GM21390 (cell line): Measurements from ENCODE around the gene PDPK1.
"Not testable (repeated sequence)": the region's sequence is repeated elsewhere in the genome, so short reads cannot be mapped to it uniquely, and the experiment has no call there.

Experiments
- ATAC-seq: cut with Tn5 transposase; IDR thresholded peaks from one replicate; pipeline ENCODE4 v1.9.1; 2021; ENCODE audit not compliant: unreplicated experiment

Gene PDPK1

DNA sequence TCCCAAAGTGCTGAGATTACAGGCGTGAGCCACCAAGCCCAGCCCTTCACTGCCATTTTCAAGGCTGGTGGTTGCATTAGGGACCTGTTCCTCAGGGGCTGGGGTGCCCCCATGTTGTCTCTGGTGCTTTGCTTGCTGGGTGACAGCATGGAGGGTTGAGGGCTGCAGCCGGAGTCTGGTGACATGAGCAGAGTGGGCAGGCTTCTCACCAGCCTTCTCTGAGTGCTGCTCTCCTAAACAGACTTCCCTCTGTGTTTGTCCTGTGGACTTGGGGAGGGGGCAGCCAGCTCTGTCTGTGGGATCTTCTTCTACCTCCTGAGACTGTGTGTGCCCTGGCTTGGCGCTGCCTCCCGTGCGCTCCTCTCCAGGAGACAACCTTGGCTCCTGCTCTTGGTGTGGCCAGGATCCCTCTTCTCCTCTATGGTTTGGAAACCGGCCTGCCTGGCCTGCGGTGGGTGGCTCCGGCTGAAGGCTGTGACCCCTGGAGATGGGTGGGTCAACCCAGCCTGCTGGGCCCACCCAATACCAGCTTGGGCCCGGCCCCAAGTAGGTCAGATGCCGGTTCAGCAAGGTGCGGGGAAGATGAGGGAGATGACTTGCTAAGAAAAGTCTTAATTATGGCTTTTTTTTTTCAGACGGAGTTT lies 72.1 kb downstream of the PDPK1 start:
- ATAC-seq = no peak

DNA sequence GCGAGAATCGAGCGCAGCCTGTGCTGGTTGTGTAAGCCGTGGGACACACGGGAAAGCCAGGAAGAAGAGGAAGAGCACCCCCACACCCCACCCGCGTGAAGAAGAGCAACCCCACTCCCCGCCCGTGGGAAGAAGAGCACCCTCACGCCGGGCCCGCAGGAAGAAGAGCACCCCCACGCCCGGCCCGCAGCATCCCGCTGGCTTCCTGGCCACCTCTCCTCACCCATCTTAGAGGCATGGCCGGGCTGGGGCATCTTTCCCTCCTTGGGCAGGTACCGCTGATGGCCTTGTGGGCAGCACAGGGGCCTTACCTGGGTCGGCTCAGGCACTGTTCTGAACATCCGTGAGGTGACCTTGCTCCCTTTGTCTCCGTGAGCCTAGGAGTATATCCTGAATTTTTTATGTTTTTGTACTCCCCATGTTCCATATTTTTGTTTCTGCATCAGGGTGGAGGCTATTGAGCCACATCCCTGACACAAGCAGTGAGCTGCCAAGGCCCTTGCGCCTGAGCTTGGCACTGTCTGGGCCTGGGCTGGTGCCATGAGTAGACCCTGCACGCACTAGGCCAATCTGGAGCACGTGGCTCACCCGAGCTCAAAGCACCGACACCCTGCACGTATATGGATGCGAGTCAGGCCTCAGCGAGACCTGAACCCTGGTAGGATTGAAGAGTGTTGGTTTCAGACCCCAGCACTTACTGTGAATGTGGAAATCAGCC lies 73.1 kb downstream of the PDPK1 start:
- ATAC-seq = no peak

DNA sequence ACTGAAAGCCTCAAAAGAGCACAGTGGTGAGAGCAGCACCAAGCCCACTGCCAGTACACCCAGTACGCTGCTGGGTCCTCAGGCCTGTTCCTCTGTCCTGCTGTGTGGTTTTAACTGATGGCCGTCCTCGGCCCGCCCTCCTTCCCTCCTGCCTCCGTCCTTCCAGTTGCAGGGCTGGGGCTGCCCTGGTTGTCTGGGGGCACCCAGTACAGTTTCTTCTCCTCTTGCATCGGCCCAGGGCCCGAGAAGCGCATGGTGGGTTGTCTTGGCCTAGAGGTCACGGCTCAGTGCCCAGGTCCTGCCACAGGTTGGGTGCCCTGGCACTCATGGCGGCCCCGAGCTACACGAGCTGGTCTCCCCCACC lies 73.7 kb downstream of the PDPK1 start:
- ATAC-seq = no peak

DNA sequence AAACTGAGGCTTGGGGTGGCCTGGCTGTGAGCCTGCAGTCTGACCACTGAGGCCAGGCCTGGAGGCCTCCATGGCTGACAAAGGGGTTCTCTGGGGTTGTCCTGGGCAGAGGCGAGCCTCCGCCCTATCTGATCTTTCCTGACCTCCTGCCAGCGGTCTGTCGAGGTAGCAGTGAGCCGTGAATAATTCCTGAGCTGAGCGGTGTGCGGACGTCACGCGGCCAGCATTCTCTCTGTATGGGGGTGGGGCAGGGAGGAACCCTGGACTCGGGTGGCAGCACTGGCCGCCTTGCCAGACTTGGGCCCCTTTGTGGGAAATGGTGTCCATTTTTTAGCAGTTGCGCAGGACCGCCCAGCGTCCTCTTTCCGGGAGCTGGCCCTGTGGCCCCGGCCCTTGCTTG lies 74.1 kb downstream of the PDPK1 start:
- not testable (repeated sequence) for ATAC-seq

DNA sequence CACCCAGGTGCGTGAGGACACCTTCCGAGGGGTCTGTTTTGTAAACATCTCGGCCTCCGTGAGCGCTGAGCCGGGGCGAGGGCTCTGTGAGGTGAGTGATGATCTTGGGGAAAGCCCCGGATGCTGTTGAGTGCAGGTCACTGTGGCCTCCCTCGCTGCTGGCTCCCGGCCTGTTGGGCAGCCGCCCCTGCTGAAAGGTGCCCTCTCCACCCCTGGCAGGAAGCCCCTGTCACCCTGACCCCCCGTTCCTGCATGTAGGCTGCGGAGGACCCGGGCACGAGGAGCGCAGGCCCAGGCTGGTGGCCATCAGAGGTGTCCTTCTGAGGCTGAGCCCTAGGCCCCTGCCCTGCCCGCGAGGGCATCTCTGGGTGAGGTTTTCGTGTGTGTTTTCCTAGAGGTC lies 75.4 kb downstream of the PDPK1 start:
- ATAC-seq = not testable (repeated sequence)

DNA sequence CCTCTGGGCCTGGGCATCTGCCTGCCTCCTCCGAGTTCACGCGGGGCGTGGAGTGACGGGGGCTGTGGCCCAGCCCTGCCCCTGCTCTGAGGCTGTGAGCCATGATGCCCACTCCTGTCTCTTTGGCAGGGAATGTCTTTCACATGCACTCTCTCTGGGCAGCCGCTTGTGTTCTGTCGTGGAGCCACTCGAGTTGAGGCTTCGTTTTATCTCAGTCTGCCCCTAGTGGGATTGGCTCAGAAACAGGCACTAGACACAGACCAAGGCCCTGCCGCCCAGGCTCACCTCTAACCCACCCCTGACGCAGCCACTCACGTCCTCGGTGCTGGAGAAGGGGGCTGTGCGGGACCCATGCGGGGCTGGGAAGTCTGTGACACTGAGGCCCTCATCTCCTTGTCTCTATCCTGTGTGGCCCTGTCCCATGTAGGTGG lies 77.0 kb downstream of the PDPK1 start:
- ATAC-seq = no peak

DNA sequence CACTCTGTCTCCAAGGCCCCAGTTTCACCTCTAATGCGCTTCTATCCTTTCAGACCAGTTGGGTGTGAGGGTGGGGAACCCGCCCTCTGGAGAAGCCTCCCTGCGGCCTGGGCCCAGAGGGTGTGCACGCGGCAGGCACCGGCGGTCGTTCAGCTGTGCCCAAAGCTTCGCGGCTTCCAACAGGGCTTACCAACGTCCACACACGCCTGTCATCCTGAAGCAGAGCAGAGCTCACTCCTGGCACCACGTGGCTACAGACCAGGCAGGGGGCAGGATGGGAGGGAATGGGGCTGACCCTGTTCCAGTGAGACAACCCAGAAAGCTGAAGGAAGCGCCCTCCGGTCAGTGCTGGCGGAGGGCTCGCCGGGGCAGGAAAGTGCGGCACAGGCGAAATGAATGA lies 81.1 kb downstream of the PDPK1 start:
- ATAC-seq = not testable (repeated sequence)

DNA sequence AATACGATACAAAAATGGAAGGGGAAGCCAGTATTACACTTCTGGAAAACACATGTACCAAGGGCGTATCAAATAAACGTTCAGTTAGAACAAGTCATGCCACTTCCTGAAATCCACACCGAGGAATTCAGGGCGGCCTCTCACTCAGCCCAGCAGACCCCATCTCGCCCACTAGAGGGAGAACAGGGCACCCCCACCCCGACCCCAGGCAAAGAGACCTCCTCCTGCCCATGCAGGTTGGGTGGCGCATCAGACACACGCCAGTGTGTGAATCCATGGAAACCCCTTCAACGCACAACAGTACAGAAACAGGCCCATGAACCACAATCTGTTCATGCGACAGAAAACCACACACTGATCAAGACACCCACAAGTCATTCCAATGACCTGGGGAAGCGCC lies 81.8 kb downstream of the PDPK1 start:
- not testable (repeated sequence) for ATAC-seq

DNA sequence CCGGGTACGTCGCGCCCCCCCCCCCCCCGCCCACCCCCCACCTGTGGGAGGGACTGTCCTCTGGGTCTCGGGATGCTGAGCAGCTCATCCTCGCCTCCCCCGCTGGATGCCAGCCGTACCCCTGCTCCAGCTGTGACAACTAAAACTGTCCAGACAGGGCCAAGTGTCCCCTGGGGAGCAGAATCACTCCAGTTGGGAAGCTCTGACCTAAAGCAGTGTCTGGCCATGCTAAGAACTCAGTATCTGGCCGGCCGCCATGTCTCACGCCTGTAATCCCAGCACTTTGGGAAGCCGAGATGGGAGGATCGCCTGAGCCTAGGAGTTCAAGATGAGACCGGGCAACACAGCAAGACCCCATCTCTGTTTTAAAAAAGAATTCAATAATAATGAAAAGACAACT lies 83.0 kb downstream of the PDPK1 start:
- not testable (repeated sequence) for ATAC-seq

DNA sequence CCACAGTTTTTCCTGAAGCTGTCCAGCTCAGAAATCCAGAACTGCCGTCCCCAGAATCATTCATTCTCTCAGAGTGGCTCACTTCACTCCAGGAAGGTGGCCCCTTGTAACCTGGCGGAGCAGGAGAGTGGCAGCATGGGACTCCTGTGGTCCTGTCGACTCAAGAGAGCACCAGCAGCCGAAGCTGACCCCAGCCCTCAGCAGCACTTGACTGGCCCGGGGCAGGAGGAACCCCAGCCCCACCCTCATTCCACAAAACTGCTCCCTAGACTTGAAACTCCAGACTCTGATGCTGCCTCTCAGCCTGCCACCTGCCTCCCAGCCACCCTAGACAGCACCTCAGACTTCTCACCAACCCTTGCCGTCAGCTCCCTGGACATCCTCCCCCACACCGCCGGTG lies 83.6 kb downstream of the PDPK1 start:
- ATAC-seq = not testable (repeated sequence)

DNA sequence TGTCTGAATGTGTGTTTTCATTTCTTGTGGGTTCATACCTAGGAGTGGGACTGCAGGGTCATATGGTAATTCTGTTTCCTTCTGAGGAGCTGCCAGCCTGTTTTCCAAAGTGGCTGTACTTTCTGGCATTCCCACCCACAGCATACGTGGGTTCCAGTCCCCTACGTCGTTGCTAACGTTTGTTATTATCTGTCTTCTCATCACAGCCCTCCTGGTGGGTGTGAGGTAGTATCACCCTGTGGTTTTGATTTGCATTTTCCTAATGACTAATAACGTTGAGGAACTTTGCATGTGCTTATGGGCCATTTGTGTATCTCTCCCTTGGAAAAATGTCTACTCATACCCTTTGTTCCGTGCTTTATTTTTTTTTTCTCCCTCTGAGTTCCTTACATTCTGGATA lies 89.3 kb downstream of the PDPK1 start:
- not testable (repeated sequence) for ATAC-seq

DNA sequence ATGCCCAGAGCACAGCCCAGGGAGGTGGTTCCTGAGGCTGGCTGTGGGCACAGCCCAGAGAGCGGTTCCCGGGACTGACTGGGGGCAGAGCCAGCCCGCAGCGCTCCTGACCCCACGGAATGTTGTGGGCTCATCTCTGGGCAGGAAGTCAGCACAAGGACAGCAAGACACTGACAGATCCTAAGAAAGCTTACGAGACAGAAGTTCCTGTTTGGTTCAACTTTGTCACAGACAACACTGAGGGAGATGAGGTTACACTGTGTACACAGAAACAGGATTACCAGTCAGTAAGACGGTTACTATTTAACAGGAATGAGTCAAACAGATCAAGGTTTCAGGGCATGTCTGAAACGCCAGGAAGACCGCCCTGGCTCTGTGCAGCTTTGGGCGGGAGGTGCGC lies 93.4 kb downstream of the PDPK1 start:
- ATAC-seq = not testable (repeated sequence)

DNA sequence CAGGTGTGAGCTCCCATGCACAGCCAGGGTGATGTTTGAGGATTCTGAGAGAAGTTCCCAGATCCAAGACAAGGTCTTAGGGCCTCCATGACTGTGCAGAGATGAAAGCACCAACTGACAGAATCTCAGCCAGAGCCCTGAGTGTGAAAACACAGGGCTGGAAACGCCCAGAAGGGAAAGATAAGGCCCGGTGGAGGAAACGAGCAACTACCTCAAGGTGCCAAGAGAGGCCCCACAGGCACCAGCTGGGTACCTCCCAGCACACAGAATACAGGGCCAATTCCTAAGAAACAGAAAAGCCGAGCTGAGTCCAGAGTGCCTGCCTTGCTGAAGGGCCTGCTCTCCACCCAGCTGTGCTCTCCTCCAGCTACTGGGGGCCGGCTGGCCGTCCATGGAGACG lies 94.5 kb downstream of the PDPK1 start:
- not testable (repeated sequence) for ATAC-seq

DNA sequence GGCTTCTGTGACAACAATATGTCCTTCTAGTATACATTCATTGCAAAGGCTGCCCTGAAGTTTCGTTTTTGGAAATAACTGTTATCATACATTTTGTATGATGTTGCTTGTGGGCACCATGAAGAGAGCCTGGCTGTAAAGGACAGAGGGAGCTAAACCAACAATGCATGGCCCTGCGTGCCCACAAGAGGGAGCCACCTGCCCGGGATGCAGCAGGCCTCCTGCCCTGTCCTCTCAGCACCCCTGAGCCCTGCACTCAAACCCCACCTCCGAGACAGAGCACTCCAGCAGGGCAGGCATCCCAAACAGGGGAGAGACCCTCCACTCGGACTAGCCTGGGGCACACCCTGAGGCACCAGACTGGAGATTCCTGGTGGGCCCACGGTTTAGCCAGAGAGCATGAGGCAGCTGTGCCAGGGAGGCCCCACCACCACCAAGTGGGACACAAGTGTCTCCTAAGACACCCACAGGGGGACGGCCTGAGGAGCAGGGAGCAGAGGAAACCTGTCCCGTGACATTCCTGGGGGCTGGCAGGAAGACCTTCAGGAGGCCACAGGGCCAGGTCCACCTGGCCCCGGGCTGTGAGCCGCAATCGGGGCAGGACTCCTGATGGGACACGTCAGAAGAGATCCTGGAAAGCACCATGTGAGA lies 101.4 kb downstream of the PDPK1 start:
- ATAC-seq = not testable (repeated sequence)

DNA sequence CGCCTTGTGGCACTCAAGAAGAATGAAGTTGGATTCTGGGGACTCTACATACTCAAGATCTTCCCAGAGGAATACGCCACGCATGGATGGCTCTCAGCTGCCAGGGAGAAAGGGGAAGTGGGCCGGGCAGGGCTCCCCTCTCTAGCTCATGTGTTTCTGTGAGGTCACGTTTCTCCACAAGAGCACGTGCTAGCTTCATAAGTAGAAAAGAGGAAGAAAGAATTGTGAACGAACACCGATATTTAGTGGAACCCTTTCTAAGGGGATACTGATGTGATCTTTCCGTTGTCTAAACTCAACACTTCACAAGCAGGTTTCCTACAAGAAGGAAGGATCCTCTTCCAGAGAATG lies 101.9 kb downstream of the PDPK1 start:
- ATAC-seq = not testable (repeated sequence)

DNA sequence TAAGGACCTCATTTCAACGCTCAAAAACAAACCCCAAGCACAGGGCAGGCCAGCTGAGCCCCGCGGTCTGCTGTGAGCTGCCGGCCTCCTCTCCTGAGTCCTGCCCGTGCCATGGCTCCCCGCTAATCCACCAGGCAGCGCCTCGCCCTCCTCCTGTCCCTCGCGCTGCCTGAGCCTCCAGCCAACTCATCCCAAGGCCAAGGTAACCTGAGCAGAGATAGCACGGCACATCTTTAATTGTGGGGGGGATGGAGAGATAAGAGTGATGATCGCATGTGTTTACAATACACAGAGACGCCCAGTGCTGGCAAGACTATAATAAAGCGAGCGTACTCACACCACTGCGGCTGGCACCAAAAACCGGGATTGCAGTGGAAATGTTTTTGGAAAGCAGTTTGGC lies 104.7 kb downstream of the PDPK1 start:
- not testable (repeated sequence) for ATAC-seq

DNA sequence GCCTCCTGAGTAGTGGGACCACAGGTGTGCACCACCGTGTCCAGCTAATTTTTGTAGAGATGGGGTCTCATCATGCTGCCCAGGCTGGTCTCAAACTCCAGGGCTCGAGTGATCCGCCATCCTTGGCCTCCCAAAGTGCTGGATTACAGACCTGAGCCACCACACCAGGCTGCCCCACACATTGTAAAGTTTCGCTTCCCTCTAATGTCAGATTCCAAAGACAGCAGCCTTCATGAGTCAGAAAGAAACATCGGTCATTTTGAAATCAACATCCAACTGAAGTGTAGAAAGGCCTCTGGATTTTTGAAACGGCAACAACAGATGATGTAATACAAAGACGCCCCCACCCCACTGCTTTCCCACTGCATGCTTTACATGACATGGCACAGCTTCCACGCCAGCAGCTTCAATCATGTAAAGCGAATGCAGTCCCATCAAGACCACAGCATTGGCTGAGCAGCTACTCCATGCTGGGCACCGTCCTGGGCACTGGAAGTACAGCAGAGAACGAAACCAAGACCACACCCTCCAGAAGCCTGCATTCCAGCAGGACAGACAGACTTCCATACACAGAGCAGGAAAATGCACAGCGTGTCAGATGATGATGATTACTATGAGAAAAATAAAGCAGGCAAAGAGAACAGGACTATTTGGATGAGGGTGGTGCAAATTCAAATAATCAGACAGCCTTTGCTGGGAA lies 107.1 kb downstream of the PDPK1 start:
- ATAC-seq = not testable (repeated sequence)

DNA sequence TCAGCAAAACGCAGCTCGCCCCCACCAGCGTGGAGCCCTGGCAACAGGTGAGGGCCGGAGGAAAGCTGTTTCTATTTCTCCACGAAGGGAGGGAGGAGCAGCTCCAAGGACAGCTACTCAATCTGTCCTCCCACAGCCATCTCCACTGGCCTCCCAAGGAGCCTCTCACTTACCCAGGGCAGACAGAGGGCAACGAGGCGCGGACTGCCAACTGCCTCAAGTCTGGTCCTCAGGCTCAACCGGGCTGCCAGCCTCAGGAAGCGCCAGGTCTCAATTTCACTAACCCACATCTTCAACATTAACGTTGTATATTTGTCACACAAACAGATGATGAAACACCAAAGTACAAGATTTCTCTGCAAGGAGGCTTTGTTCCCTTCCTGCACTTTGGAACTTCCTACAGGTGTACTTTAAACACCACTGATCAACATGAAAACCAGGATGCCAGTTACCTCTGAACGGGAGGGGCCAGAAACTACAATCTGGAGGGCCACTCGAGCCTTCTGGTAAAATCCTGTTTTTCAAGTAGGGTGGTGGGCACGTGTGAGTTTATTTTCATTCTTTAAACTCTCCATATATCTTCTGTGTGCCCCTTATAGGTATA lies 113.5 kb downstream of the PDPK1 start:
- not testable (repeated sequence) for ATAC-seq
